Suppressor macrophage treated with lipopolysaccharide for 1 hour (primary cell): ENCODE results near the gene TC2N.
"Not testable (repeated sequence)": the region's sequence is repeated elsewhere in the genome, so short reads cannot be mapped to it uniquely, and the experiment has no call there.

Source experiments
- DNase-seq, 3 donors: peaks; one replicate each; pipeline ENCODE4 v3.0.0-alpha.2; 2020 to 2022

The TC2N gene

GRCh38 chr14:91888641-91889476 is 21.5 kb upstream of the TC2N start:
- DNase-seq = peak; percentile 53 to 68 (median 61)

- DNase-seq = no peak
Observed at GRCh38 chr14:91886961-91887360, 19.6 kb upstream of the TC2N start.

GRCh38 chr14:91885839-91886238 is 18.5 kb upstream of the TC2N start:
- no peak for DNase-seq

DNA sequence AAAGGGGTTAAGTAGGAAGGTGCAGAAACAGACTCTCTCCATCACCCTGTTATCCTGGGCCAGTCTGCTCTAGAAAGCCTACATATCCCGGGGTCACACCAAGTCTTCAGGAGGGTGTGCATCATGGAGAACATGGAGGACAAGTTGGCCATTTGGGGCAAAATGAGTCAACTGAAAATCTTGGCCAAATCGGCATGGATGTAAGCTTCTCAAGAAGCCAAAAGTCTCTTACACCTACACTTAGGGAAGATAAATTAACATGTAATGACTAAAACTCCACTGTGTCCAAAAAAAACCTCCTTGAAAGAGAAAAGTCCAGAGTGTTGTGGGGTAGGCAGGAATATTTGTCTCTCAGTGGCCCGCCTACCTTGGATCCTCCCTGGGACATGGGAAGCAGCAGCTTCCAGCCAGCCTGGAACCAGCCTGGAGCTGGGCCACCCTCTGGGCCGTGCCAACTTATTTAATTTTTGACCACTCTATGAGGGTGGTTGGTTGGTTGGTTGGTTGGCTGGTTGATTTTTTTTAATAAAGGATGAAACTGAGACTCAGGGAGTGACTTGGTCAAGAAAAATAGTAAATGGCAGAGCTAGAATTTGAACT is 17.9 kb upstream of the TC2N start:
- DNase-seq = no peak

DNA sequence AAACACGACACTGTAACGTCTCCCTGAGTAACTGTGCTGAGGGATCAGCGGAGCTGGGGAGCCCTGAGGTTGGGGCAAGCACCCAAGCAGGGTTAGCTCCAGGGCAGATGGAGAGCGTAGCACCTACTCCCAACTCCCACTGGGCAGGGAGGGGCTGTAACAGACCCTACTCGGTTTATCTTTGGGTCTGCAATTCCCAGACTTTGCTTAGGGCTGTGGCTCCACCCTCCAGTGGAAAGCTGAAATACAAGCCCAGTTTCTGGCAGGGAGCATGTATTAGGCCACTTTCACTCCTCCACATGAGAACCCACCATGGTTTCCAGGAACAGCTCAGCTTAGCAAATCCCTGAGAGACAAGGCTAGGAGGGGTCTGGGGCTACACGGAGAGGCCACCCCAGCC is 17.3 kb upstream of the TC2N start:
- no peak for DNase-seq

DNA sequence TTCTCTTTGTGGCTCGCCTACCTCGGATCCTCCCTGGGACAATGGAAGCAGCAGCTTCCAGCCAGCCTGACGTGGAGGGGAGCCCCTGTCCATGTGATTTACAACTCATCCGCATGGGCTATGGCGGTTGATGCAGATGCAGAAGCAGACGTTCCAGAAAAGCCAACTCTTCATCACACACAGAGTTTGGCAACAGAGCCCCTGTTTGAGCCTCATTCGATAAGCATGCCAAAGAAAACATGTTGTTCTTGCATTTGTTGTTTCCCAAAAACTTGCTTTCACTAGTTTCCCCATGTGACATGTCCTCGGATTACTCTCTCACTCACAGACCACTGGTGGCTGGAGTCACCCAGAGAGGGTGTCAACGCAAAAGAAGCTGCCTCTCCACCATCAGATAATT is 16.4 kb upstream of the TC2N start:
- DNase-seq = no peak

- DNase-seq = no peak
Observed at GRCh38 chr14:91882776-91883175, 15.4 kb upstream of the TC2N start.

DNA sequence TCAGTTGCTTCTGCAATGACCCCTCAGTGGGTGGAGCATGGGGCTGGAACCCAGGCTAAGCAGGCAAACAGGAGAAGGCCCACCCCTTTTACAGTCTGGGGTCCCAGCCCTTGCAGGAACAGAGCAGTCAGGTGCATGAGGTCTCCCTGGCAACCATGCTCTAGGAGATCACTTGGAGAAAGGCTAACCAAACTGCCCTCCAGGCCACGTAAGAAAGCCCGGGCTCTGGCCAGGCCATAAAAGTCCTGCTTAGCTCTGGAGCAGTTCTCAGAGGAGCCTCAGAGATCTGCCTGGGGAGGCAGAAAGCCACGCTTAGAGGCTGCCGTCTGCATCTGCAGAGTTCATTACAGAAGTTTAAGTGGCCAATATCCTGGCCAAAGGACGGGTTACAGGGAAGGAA is 15.0 kb upstream of the TC2N start:
- DNase-seq = no peak

- no peak for DNase-seq
Observed at GRCh38 chr14:91879196-91879595, 11.9 kb upstream of the TC2N start.

DNA sequence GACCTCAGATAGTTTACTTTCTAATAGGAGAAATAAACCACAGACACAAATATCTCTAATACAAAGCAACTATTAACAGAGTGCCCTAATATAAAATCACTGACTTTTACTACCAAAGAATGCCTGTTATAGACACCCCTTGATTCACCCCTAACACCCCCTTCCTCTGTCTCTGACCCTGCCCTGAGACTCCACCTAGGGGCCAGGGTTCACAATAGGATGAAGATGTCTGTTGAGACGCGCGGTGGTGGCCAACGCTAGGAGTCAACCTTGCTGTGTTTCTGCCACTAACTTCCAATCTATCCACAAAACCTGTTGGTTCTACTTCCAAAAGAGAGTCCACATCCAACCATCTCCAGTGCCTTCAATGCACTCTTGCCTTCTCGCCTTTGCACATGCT is 10.9 kb upstream of the TC2N start:
- DNase-seq = no peak

- no peak for DNase-seq
Observed at GRCh38 chr14:91877376-91877915, 10.1 kb upstream of the TC2N start.

DNA sequence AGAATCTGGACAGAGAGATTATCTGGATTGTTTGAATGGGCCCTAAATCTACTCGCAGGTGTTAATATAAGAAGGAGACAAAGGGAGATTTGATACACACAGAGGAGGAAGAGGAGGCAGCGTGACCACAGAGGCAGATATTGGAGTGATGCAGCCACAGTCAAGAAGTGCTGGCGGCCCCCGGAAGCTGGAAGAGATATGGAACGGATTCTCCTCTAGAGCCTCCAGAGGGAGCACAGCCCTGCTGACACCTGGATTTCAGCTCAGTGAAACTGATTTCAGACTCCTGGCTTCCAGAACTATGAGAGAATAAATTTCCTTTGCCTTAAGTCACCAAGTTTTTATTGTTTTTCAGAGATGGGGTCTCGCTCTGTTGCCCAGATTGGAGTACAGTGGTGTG is 9.2 kb upstream of the TC2N start:
- no peak for DNase-seq

DNA sequence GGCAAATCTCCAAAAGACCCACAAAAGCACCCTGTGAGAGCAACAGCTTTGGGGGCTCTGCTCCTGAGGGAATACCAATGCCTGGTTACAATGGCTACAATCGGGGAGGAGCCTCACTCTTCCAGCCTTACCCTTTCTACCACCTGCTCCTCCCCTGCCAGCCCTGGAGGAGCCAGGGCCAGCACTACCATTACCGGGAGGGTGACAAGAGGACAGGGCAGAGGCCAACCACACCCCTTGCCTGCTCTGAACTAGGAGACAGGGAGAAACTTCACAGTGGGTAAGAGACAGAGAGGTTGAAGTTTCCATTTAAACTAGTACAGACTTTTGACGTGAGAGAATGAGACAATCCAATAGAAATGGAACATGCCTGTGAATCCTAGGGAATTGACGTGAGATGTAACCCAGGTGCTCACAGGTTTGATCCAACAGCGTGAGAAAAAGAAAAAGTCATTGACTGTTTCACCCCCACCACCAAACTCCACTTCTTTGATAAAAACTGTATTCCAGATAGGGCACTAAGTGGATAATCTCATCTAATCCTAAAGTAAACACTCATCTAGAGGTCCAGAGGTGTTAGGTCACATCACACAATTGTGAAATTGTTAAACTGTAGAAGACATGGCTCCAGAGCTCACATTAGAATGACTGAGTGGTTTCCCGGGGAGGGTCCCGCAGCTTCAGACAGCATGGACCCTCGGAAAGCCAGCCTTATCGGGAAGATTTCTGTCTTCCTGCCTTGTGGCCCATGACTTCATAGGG is 8.4 kb upstream of the TC2N start:
- DNase-seq = no peak

GRCh38 chr14:91873471-91874415 is 6.4 kb upstream of the TC2N start:
- DNase-seq = no peak

- peak; percentile 37 to 50 (median 40) for DNase-seq
Observed at GRCh38 chr14:91872517-91873470, 5.5 kb upstream of the TC2N start.

DNA sequence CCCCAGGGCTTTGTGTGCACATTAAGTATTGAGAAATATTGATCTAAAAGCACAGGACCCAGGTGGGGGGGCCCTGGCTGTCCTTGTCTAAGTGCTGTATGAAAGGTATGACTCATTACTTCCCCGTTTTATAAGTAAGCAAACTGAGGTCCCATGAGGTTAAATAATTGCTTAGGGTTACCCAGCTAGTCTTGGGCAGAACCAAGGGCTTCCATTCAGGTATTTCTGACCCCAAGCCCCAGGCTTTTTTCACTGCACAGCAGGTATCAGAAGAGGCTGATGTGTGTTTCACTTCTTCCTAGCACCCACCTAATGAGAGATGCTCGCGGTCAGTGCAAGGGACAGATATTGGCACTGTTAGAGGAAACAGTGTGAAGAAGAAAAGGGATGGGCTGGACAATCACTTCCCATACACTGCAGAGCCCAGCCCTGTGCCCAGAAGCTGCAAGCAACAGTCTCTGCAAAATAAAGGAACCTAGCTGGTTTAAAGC is 4.7 kb upstream of the TC2N start:
- DNase-seq = peak; percentile 39 to 42 (median 40)

GRCh38 chr14:91871401-91871800 is 4.1 kb upstream of the TC2N start:
- not testable (repeated sequence) for DNase-seq

- no peak for DNase-seq
Observed at GRCh38 chr14:91870890-91871289, 3.6 kb upstream of the TC2N start.

DNA sequence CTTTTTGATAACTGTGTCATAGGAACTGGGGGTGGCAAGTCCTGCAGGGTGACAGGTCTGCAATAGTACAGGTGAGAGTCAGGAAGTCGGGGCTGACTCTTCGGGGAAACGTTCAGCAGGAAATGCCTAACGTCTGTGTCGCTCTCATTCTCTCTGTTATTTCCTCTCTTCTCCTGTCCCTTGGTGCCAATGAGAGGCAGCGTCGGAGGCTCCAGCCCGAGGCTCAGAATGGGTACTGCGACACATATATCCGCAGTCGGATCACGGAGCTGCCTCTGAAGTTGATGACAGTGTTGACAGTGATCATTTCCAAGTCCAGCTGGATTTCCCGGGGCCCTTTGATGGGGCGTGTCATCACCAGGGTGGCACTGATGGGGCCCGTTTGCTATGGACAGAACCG is 2.7 kb upstream of the TC2N start:
- no peak for DNase-seq

- DNase-seq = no peak
Observed at GRCh38 chr14:91869556-91869955, 2.2 kb upstream of the TC2N start.
